Measurements from ENCODE around the gene SCFD2. TPM values are rescaled to one million over a fixed set of nuclear protein-coding genes. Genes with fewer than 3 reads are reported as not detected.
A peak's percentile ranks its signal among the peaks of the same experiment; 100 is the strongest.

The SCFD2 gene
- polyA plus RNA-seq, 4 donors, result 2.2 to 8.4 (median 5.6) TPM

DNA sequence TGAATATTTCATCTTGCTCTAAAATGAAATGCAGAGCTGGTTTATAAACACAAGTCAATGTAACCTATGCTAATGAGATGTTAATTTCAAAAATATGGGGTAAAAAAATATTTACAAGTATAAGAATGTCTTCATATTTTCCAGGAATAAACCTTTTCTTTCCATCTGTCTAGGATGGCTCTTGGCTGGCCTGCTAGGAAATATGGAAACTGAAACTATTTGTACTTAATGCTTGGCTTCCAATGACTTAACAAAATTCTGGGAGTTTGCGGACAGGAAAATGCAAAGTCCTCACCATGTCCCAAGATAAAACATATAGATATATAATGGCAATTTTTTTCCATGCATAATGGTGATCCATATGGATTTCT is 168.1 kb downstream of the SCFD2 start:
- no peaks in the 10 kb centered on the region for H3K4me1 ChIP-seq (ENCODE audit: control insufficient read depth in 3 of 3, insufficient read depth in 2 of 3, low read depth in 1 of 3, low read length in 2 of 3)
- 55 to 59% (median 56%) methylated on average over 1 of the region's 1 CpG for WGBS, 3 donors

DNA sequence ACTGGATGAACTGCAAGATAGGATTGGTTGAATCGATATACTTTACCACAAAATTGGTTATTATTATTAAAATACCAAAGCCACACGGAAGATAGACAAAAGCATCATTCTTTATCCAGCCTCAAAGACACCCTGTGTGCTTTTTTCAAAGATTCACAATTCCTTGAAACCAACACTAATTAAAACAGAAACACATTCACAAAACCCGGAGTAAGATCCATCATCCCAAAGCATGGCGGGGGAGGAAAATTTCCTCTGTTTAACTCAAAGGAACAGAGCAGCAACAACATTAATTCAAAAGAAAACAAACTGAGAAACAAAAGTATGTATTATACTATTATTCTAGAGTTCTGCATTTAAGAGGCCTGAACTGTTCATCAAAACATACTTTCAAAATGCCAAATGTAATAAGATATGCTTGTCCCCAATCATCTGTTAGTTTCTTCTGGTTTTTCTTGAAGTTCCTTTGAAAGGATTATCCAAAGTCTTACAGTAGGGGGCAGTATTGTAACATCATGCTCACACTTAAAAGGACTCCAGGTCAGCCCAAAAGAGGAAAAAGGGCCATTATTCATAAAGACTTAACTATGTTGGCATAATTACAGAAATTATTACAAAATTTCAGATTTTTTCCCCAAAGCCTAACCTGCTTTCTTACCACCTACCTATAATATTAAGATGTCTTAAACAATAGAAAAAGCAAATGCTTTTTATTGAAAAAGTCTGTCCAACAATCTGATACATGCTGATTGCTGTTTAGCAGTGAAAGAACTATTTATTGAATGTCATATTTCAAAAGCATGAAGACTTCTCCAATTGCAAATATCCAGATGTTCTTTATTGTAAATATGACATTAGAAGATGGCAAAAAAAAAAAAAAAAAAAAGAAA is 168.7 kb downstream of the SCFD2 start:
- DNase-seq (peak; percentile 72 to 74), FAIRE-seq (peak; percentile 65)
- H3K9me3 ChIP-seq (ENCODE audit: control insufficient read depth in 2 of 2, insufficient read depth in 1 of 2, low read depth in 1 of 2, low read length in 1 of 2), result no peaks in the 10 kb centered on the region
- H3K27me3 ChIP-seq (ENCODE audit: control insufficient read depth in 3 of 3, insufficient read depth in 3 of 3, low read length in 3 of 3), result no peaks in the 10 kb centered on the region
- H3K27ac ChIP-seq (ENCODE audit: low read depth in 1 of 3, low read length in 2 of 3), result no peak overlapping the region
- H3K36me3 ChIP-seq (ENCODE audit: control insufficient read depth in 3 of 3, insufficient read depth in 2 of 3, low read depth in 1 of 3, low read length in 3 of 3), result no peaks in the 10 kb centered on the region
- H3K4me1 ChIP-seq (ENCODE audit: control insufficient read depth in 3 of 3, insufficient read depth in 2 of 3, low read depth in 1 of 3, low read length in 2 of 3), result peaks cover 0 to 2% (median 0%) of the 10 kb centered on the region in 3 donors
- WGBS, 3 donors, result 59 to 78% (median 74%) methylated on average over 4 of the region's 4 CpGs
- H3K4me3 ChIP-seq (ENCODE audit: low read depth in 1 of 3, low read length in 3 of 3), result no peak overlapping the region

More for the DNA sequence above, 168.1 kb downstream of the SCFD2 start:
- no peaks in the 10 kb centered on the region for H3K36me3 ChIP-seq (ENCODE audit: control insufficient read depth in 3 of 3, insufficient read depth in 2 of 3, low read depth in 1 of 3, low read length in 3 of 3)
- no peaks in the 10 kb centered on the region for H3K9me3 ChIP-seq (ENCODE audit: control insufficient read depth in 2 of 2, insufficient read depth in 1 of 2, low read depth in 1 of 2, low read length in 1 of 2)
- no peak overlapping the region for H3K4me3 ChIP-seq (ENCODE audit: low read depth in 1 of 3, low read length in 3 of 3)
- no peak overlapping the region for H3K27ac ChIP-seq (ENCODE audit: low read depth in 1 of 3, low read length in 2 of 3)
- no peaks in the 10 kb centered on the region for H3K27me3 ChIP-seq (ENCODE audit: control insufficient read depth in 3 of 3, insufficient read depth in 3 of 3, low read length in 3 of 3)
- FAIRE-seq (no peak), DNase-seq (no peak)

DNA sequence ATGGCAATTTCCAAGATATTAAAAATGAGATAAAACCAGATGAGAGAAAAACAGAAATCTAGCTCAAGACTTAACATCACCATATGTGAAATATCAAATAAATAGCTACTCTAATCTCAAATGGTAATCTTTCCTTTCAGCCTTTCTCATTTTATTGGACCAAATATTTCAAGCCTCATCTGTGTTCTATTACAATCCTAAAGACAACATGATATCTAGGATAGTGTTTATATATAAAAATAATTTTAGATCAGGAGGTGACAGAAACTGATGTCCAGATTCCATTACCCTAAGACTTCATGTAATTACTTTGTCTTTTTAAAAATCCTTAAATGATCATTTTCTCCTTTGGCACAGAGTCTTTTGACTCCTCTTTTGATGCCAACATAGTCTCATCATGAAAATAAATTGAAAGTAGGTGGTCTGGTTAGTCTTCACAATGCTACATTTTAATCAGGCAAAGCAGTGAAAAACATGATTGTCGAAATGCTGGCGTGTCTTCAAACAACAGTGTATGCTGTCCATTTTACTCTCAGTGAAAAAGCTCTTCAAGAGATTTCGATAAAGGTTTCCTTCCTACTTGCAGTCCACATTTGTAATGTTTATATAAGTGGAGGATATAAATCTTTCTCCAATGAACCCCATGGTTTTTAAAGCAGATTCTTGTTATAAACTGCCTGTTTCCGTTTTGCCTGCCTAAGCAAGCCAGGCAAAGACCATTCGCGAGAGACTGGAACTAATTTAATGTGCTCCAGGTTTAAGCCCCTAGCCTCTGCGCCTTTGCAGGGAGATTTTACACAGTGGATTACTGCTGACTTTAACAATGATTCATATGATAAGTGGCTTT is 169.8 kb downstream of the SCFD2 start:
- 60 to 90% (median 84%) methylated on average over 7 of the region's 7 CpGs for WGBS, 3 donors
- FAIRE-seq, result no peak

DNA sequence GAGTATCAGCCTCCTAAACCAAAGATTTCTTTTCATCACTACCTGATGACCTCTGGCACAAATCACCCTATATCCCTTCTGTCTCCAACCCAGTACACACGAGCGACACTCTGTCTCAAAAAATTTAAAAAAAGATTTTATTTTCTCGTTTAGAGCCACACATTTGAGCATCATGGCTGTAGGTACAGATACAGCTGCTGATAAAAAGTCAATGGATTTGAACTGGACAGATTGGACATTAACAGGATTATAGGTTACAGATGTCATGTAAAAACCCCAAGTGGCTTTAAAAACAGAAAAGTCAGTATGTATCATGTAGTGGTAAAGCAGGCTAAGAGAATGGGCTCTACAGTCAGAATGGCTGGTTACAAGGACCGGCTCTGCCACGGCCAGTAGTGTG is 171.1 kb downstream of the SCFD2 start:
- H3K27ac ChIP-seq (ENCODE audit: low read depth in 1 of 3, low read length in 2 of 3), result no peak overlapping the region
- H3K36me3 ChIP-seq (ENCODE audit: control insufficient read depth in 3 of 3, insufficient read depth in 2 of 3, low read depth in 1 of 3, low read length in 3 of 3), result no peaks in the 10 kb centered on the region
- no peak overlapping the region for H3K4me3 ChIP-seq (ENCODE audit: low read depth in 1 of 3, low read length in 3 of 3)
- 90 to 97% (median 95%) methylated on average over 5 of the region's 5 CpGs for WGBS, 3 donors
- no peaks in the 10 kb centered on the region for H3K9me3 ChIP-seq (ENCODE audit: control insufficient read depth in 2 of 2, insufficient read depth in 1 of 2, low read depth in 1 of 2, low read length in 1 of 2)
- peaks cover 0 to 4% (median 0%) of the 10 kb centered on the region in 3 donors for H3K4me1 ChIP-seq (ENCODE audit: control insufficient read depth in 3 of 3, insufficient read depth in 2 of 3, low read depth in 1 of 3, low read length in 2 of 3)
- H3K27me3 ChIP-seq (ENCODE audit: control insufficient read depth in 3 of 3, insufficient read depth in 3 of 3, low read length in 3 of 3), result no peaks in the 10 kb centered on the region
- no peak for FAIRE-seq
- no peak for DNase-seq

More for the DNA sequence above, 169.8 kb downstream of the SCFD2 start:
- Histone ChIP-seq H3K27ac (ENCODE audit: low read depth in 1 of 3, low read length in 2 of 3) (no peak overlapping the region), H3K9me3 (ENCODE audit: control insufficient read depth in 2 of 2, insufficient read depth in 1 of 2, low read depth in 1 of 2, low read length in 1 of 2) (no peaks in the 10 kb centered on the region), H3K27me3 (ENCODE audit: control insufficient read depth in 3 of 3, insufficient read depth in 3 of 3, low read length in 3 of 3) (no peaks in the 10 kb centered on the region), H3K4me1 (ENCODE audit: control insufficient read depth in 3 of 3, insufficient read depth in 2 of 3, low read depth in 1 of 3, low read length in 2 of 3) (peaks cover 0 to 4% (median 0%) of the 10 kb centered on the region in 3 donors), H3K4me3 (ENCODE audit: low read depth in 1 of 3, low read length in 3 of 3) (no peak overlapping the region), H3K36me3 (ENCODE audit: control insufficient read depth in 3 of 3, insufficient read depth in 2 of 3, low read depth in 1 of 3, low read length in 3 of 3) (no peaks in the 10 kb centered on the region)
- DNase-seq, result no peak

DNA sequence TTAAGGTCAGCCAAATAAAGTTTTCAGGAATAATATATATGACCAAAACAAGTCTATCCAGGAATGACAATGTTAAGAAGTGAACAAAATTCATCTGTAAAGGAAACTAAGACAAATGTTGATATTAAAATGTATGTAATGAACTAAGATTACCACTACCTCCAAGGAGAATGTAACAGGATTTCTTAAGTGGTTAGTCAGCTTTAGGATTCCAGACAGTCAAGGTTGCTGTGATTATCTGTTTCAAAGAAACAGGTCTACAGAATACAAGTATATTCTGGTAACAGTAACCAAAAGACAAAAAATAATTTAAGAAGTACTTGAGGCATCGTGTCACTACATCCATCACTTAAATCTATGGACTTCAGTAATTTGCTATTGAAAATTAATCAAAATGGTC is 172.8 kb downstream of the SCFD2 start:
- FAIRE-seq (no peak), DNase-seq (no peak)
- Histone ChIP-seq H3K4me1 (ENCODE audit: control insufficient read depth in 3 of 3, insufficient read depth in 2 of 3, low read depth in 1 of 3, low read length in 2 of 3) (peaks cover 0 to 4% (median 0%) of the 10 kb centered on the region in 3 donors), H3K27ac (ENCODE audit: low read depth in 1 of 3, low read length in 2 of 3) (no peak overlapping the region), H3K27me3 (ENCODE audit: control insufficient read depth in 3 of 3, insufficient read depth in 3 of 3, low read length in 3 of 3) (no peaks in the 10 kb centered on the region), H3K36me3 (ENCODE audit: control insufficient read depth in 3 of 3, insufficient read depth in 2 of 3, low read depth in 1 of 3, low read length in 3 of 3) (no peaks in the 10 kb centered on the region), H3K9me3 (ENCODE audit: control insufficient read depth in 2 of 2, insufficient read depth in 1 of 2, low read depth in 1 of 2, low read length in 1 of 2) (no peaks in the 10 kb centered on the region), H3K4me3 (ENCODE audit: low read depth in 1 of 3, low read length in 3 of 3) (no peak overlapping the region)
- 88 to 95% (median 95%) methylated on average over 1 of the region's 1 CpG for WGBS, 3 donors

DNA sequence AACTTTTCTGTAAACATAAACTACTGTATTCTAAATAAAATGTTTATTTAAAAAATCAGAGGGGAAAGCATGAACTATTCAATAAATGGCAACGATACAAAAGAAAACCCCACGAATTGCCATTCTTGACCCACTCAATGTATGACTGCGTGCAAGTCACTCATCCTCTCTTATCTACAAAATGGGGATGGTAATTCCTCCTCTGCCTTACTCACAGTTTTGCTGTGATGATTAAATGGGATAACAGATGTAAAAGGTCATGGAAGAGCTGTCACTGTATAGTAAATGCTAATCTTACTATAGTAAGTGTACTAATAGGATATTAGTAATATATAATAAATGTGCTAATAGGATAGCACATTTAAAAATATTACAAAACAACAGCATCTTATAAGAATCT is 173.4 kb downstream of the SCFD2 start:
- 87 to 96% (median 93%) methylated on average over 3 of the region's 3 CpGs for WGBS, 3 donors
- Histone ChIP-seq H3K27me3 (ENCODE audit: control insufficient read depth in 3 of 3, insufficient read depth in 3 of 3, low read length in 3 of 3) (no peaks in the 10 kb centered on the region), H3K4me1 (ENCODE audit: control insufficient read depth in 3 of 3, insufficient read depth in 2 of 3, low read depth in 1 of 3, low read length in 2 of 3) (peaks cover 0 to 6% (median 0%) of the 10 kb centered on the region in 3 donors), H3K27ac (ENCODE audit: low read depth in 1 of 3, low read length in 2 of 3) (no peak overlapping the region), H3K4me3 (ENCODE audit: low read depth in 1 of 3, low read length in 3 of 3) (no peak overlapping the region), H3K36me3 (ENCODE audit: control insufficient read depth in 3 of 3, insufficient read depth in 2 of 3, low read depth in 1 of 3, low read length in 3 of 3) (no peaks in the 10 kb centered on the region), H3K9me3 (ENCODE audit: control insufficient read depth in 2 of 2, insufficient read depth in 1 of 2, low read depth in 1 of 2, low read length in 1 of 2) (no peaks in the 10 kb centered on the region)
- FAIRE-seq, result no peak
- no peak for DNase-seq

DNA sequence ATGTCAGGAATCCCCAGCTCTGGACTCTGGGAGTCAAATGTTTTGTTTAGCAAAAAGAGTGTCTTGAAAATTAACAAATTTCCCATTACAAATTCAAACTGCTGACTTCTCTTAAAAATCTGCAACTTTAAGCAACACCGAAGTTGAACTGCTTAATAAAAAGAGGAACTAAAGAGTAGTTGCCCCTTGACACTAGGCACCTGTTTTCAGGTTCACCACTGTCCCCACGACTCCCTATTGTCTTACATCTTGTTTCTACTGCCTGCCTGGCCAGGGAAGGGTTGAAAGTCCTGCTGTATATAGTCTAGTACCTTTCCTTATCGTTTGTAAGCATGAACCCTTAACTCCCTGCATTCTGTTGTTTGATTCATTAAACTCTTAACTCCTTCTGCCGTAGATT is 173.9 kb downstream of the SCFD2 start:
- Histone ChIP-seq H3K4me1 (ENCODE audit: control insufficient read depth in 3 of 3, insufficient read depth in 2 of 3, low read depth in 1 of 3, low read length in 2 of 3) (peaks cover 0 to 6% (median 0%) of the 10 kb centered on the region in 3 donors), H3K27me3 (ENCODE audit: control insufficient read depth in 3 of 3, insufficient read depth in 3 of 3, low read length in 3 of 3) (no peaks in the 10 kb centered on the region), H3K27ac (ENCODE audit: low read depth in 1 of 3, low read length in 2 of 3) (no peak overlapping the region), H3K9me3 (ENCODE audit: control insufficient read depth in 2 of 2, insufficient read depth in 1 of 2, low read depth in 1 of 2, low read length in 1 of 2) (no peaks in the 10 kb centered on the region), H3K36me3 (ENCODE audit: control insufficient read depth in 3 of 3, insufficient read depth in 2 of 3, low read depth in 1 of 3, low read length in 3 of 3) (no peaks in the 10 kb centered on the region), H3K4me3 (ENCODE audit: low read depth in 1 of 3, low read length in 3 of 3) (no peak overlapping the region)
- 51 to 62% (median 55%) methylated on average over 4 of the region's 4 CpGs for WGBS, 3 donors
- DNase-seq, result no peak
- FAIRE-seq, result no peak

DNA sequence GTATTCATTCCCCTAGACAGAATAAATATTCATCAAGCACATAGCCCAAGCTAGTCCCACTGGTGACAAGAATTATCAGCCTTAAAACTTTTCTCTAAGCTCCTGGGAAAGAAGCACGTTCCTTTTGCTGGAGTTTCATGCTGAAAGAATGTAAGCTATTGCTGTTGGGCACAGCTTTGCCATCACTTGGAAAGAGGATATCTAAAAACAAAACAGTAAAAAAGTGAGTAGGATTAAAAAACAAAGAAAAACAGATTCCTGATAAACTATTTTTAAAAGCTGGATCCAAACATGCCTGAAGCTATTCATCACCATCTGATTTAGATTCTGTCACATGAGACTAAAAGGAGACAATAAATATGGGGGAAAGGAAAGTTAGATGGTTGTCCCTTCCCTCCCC is 176.8 kb downstream of the SCFD2 start:
- Histone ChIP-seq H3K27ac (ENCODE audit: low read depth in 1 of 3, low read length in 2 of 3) (no peak overlapping the region), H3K4me1 (ENCODE audit: control insufficient read depth in 3 of 3, insufficient read depth in 2 of 3, low read depth in 1 of 3, low read length in 2 of 3) (peaks cover 0 to 6% (median 0%) of the 10 kb centered on the region in 3 donors), H3K27me3 (ENCODE audit: control insufficient read depth in 3 of 3, insufficient read depth in 3 of 3, low read length in 3 of 3) (no peaks in the 10 kb centered on the region), H3K9me3 (ENCODE audit: control insufficient read depth in 2 of 2, insufficient read depth in 1 of 2, low read depth in 1 of 2, low read length in 1 of 2) (no peaks in the 10 kb centered on the region), H3K4me3 (ENCODE audit: low read depth in 1 of 3, low read length in 3 of 3) (no peak overlapping the region), H3K36me3 (ENCODE audit: control insufficient read depth in 3 of 3, insufficient read depth in 2 of 3, low read depth in 1 of 3, low read length in 3 of 3) (no peaks in the 10 kb centered on the region)
- FAIRE-seq, result no peak
- DNase-seq, result no peak
- 70 to 73% (median 70%) methylated on average over 1 of the region's 1 CpG for WGBS, 3 donors

Measured in small intestine (tissue), 7 donors.